GM18502 (cell line): ENCODE results near the gene LRP1B.

Source experiments
- ATAC-seq: cut with Tn5 transposase; IDR thresholded peaks from one replicate; pipeline ENCODE4 v1.9.1; 2021; ENCODE audit warnings: mild to moderate bottlenecking; ENCODE audit not compliant: unreplicated experiment, poor library complexity

The LRP1B gene

GRCh38 chr2:140808211-140808610 lies 1322.6 kb downstream of the LRP1B start:
- no peak for ATAC-seq

DNA sequence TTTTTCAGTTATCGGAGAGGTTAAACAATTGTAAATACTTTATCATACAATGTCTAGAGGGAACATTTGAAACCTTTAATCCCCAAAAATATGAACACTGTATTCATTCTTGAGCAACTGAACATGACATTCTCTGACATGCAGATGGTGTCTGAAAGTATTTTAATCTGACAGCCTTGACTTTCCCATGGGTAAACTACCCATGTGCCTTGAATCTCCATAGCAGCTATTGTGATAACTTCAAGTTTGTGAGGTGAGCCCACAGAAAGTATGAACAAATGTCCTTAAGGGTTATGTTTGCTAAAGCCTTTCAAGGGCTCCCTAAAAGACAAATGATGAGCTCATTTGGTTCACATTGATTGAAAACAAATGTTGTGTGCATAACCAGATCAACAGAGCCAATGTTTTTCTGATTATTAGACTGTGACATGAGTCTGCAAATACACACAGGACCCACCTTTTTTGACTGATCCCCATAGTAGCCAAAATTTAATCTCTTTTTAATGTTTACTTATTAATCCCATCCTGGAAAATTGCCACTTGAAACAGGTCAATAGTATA lies 1326.0 kb downstream of the LRP1B start:
- ATAC-seq, result no peak

DNA sequence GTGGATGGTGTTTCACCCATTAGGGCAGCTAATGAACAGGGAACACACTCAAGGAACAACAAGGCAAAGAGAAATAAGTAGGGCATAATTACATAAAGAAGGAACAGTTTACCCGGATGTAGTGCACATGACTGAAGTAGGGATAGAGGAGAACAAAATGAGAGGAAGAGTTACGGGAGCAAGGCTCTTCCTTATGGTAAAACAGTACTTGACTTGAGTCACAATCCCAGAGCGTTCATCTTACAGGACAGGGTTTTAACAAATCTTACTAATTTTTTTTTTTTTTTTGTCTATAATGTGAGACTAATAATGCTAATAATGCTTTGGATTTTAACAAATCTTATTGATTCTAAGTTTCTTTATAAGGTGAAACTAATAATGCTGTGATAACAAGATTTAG lies 1329.5 kb downstream of the LRP1B start:
- no peak for ATAC-seq

DNA sequence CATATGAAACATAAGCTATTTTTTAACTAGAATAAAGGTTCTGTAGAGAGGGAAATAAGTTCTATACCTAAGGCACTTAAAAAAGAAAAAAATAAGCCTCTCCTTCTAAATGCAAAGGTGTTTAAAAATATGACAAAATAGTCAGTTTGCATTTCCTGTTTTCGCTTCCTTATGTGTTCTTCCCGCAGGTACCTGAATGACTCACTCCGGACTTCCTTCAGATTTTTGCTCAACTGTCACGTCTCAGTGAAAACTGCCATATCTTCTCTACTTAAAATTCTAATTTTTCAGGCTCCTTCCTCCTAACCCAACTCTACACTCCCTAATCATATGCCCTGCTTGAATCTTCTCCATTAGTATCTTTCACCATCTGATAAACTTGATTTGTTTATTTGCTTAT lies 1333.1 kb downstream of the LRP1B start:
- ATAC-seq, result peak; percentile 97

GRCh38 chr2:140791802-140792201 lies 1339.0 kb downstream of the LRP1B start:
- ATAC-seq, result no peak

- no peak for ATAC-seq
Observed at GRCh38 chr2:140786585-140786984, 1344.2 kb downstream of the LRP1B start.

GRCh38 chr2:140775411-140775810 lies 1355.4 kb downstream of the LRP1B start:
- no peak for ATAC-seq

DNA sequence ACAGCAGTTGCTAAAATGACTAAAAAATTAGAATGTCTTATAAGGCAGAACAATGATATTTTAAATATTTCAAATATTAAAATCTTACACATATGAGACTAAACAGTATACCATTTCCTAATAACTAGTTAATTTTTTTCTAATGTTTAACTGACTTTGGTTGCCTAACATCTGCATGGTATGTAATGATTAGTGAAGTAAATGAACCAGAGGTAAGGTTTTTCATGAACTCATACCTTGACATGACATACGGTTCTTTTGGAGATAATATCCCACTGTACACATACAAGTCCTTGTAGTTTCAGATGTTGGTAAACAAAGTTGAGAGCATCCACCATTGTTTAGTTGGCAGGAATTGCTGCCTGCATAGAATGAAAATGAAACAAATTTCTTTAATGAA lies 1360.2 kb downstream of the LRP1B start:
- no peak for ATAC-seq

DNA sequence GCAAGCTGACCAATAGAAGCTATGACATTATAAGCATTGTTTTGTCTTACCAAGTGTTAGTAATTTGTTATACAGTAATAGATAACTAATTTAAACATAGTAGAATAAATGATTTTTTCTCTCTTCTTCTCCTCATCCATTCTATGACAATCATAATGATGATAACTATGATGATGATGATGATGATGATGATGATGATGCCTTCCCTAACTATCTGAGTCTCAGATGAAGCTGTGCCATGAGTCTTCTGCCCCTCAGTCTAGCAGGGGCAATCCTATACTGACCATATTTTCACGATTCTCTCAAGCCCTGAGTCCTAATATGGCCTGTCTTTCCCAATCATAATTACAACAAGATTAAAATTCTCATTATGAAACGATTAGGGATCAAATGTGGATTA lies 1369.0 kb downstream of the LRP1B start:
- no peak for ATAC-seq

GRCh38 chr2:140759426-140760156 lies 1371.2 kb downstream of the LRP1B start:
- ATAC-seq, result no peak

DNA sequence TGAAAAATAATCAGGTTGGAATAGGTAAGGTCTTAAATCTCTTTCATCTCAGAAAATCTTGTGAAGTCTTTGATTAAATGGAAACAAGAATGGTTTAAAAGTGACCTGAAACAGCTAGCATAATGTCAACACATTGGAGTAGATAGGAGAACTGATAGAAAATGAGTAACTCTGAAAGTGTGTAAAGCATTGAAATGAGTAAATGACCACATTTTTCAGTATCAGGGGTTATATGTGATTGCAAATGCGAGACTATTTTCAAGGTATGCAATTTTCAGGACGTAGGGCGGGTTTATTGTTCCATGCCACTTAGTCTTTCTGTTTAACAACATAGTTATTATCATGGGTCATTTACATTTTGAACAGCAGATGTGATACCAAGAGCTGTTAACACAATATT lies 1383.2 kb downstream of the LRP1B start:
- ATAC-seq, result peak; percentile 95

GRCh38 chr2:140747090-140747489 lies 1383.7 kb downstream of the LRP1B start:
- ATAC-seq, result no peak

DNA sequence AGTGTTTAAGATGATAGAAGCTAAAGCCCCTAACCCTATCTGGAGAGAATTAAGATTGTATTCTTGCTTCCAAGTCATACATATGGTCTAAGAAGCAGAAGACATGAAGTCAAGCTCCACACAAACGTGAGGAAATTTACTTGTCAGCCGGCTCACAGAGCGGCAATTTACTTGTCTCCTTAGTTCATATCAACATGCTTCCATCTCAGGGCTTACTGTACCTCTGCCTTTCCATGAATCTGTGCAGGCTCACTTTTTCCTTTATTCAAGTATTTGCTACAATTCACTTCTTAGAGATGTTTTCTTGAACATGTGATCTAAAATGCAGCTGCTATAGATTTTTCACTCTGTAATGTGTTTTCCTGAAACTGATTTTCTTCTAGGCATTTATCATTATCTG lies 1386.4 kb downstream of the LRP1B start:
- no peak for ATAC-seq

DNA sequence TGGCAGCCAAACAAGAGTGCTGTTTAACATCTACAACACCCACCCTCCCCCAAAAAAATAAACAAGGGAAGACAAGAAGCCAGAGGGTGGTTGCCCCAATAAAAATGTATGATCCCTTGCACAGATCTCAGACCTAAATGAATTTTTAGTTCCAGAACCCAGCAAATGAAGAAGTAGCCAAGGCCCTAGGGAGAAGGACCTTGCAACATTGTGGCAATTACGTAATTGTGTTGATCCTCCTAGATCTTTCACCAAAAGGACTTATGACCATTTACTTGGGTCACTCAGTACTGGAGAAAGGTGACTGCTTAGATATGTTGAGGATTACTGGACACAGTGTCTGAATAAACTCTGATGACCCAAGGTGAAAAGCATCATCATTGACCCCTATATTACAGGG lies 1393.8 kb downstream of the LRP1B start:
- no peak for ATAC-seq

DNA sequence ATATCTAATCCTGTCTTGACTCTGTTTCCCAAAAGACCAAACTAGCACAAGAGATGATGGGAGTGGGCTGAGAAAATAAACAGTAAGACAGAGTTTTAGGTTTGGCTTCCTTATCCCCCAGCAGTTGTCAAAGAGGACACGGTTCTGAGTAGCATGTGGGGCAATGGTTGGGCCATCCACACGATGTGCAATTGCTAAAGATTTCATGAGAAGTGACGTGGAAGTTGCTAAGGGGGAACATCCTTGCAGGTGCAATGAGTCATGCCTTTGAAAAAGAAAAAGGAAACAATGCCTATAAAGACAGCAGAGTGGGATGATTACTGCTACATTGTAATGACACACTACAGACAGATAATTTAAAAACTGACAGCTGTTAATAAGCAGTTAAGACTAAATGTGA lies 1395.8 kb downstream of the LRP1B start:
- ATAC-seq, result no peak

- ATAC-seq, result no peak
Observed at GRCh38 chr2:140718999-140719398, 1411.8 kb downstream of the LRP1B start.

- no peak for ATAC-seq
Observed at GRCh38 chr2:140717481-140717880, 1413.3 kb downstream of the LRP1B start.

GRCh38 chr2:140714586-140714985 lies 1416.2 kb downstream of the LRP1B start:
- ATAC-seq, result no peak

DNA sequence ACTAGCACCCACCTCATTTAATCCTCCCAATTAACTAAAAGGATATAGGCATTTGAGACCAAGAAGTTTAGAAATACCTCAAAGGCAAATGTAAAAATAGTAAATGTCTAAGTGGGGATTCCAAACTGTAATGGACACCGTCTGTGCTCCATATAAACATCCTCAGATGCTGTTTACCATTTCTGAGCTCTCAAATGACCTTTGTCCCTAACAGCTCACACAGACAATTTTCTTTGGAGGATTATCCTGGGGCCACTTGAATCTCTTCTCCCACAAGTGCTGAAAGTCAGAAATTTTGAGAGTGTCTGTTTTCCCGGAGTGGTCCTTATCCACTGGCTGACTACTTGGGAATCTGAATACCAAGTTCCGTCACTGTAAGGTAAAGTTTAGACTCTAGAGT lies 1418.9 kb downstream of the LRP1B start:
- no peak for ATAC-seq

DNA sequence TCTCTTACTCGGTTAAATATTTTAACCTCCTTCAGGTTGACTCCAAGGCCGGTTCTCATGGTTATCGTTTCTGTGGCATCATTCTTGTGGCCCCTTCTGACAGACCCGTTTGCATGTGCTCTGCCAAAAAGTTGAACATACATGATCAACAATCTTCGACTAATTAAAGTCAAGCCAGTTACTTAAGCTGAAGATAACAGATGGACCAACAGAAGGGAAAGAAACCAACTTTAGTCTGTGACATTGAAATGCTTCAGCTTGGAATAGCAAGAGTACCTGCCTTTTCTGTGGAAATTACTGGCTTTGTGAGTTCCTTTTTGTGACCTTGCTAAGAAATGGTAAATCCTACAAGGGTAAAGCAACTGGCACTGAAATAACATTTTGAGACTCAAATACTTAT lies 1429.1 kb downstream of the LRP1B start:
- no peak for ATAC-seq

DNA sequence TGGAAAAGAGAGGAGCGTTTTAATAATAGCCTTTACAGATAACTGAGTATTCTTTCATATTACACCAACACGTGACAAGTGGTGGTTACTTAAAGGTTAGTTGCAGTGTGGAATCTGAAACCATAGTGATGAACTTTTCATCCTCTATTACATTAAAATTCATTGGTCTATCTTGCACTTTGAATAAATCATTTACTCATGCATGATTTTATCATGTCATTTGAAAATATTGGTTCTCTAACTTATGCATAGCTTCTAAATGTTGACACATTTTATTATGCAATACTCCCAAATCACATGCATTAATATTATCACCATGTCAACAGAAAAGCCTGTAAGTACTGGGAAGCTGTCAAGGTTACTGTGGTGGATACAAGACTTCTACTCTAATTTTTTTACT lies 1432.2 kb downstream of the LRP1B start:
- ATAC-seq, result no peak

DNA sequence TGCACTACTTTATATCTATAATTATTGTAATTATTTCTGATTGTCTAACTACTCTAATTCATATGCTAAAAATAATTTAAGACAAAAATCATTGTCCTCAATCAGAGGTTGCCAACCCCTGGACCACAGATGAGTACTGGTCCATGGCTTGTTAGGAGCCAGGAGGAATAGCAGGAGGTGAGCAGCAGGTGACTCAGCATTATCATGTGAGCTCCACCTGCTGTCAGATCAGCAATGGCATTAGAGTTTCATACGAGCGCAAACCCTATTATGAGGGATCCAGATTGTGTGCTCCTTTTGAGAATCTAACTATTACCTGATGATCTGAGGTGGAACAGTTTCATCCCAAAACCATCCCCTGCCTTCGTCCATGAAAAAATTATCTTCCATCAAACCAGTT lies 1434.4 kb downstream of the LRP1B start:
- ATAC-seq, result no peak
